ENCODE measurements around the gene FAM89A.

Gene FAM89A

GRCh38 chr1:230982696-230983095 lies 57.4 kb downstream of the FAM89A start:
- Histone ChIP-seq H3K4me2 (ENCODE audit: low read length) (no peak overlapping the region), H3K27ac (no peak overlapping the region), H2AFZ (no peak overlapping the region)

GRCh38 chr1:230979952-230980351 lies 60.1 kb downstream of the FAM89A start:
- peaks cover 3% of the 10 kb centered on the region for H3K79me2 ChIP-seq
- no peak overlapping the region for H2AFZ ChIP-seq
- H3K36me3 ChIP-seq (ENCODE audit: control insufficient read depth, insufficient read depth, low read length) = no peaks in the 10 kb centered on the region
- peaks cover 8% of the 10 kb centered on the region for H3K4me1 ChIP-seq
- H3K27ac ChIP-seq = no peak overlapping the region
- H3K4me3 ChIP-seq (ENCODE audit: low read depth, low read length) = peak overlapping the region; percentile 93
- H3K4me2 ChIP-seq (ENCODE audit: low read length) = peak overlapping the region; percentile 95
- H3K9ac ChIP-seq = no peak overlapping the region
- no peaks in the 10 kb centered on the region for H3K27me3 ChIP-seq (ENCODE audit: control insufficient read depth, insufficient read depth, low read length)
- TF ChIP-seq CTCF (IDR thresholded peaks at IDR 0.05) = no peak
- H3K9me3 ChIP-seq (ENCODE audit: control insufficient read depth, low read length) = no peaks in the 10 kb centered on the region

More at GRCh38 chr1:230982696-230983095, 57.4 kb downstream of the FAM89A start:
- Histone ChIP-seq H3K4me3 (ENCODE audit: low read depth, low read length) (no peak overlapping the region), H3K36me3 (ENCODE audit: control insufficient read depth, insufficient read depth, low read length) (no peaks in the 10 kb centered on the region), H3K27me3 (ENCODE audit: control insufficient read depth, insufficient read depth, low read length) (no peaks in the 10 kb centered on the region), H3K4me1 (peaks cover 5% of the 10 kb centered on the region), H3K9ac (no peak overlapping the region), H3K79me2 (peaks cover 3% of the 10 kb centered on the region), H3K9me3 (ENCODE audit: control insufficient read depth, low read length) (no peaks in the 10 kb centered on the region)
- no peak for TF ChIP-seq CTCF (IDR thresholded peaks at IDR 0.05)

- no peaks in the 10 kb centered on the region for H3K36me3 ChIP-seq (ENCODE audit: control insufficient read depth, insufficient read depth, low read length)
- H3K79me2 ChIP-seq = peaks cover 3% of the 10 kb centered on the region
- H3K9me3 ChIP-seq (ENCODE audit: control insufficient read depth, low read length) = no peaks in the 10 kb centered on the region
- H3K4me3 ChIP-seq (ENCODE audit: low read depth, low read length) = peak overlapping the region; percentile 93
- no peak overlapping the region for H3K27ac ChIP-seq
- no peak overlapping the region for H3K9ac ChIP-seq
- peaks cover 8% of the 10 kb centered on the region for H3K4me1 ChIP-seq
- peak overlapping the region; percentile 55 for H2AFZ ChIP-seq
- peak overlapping the region; percentile 95 for H3K4me2 ChIP-seq (ENCODE audit: low read length)
- TF ChIP-seq CTCF (IDR thresholded peaks at IDR 0.05) = no peak
- no peaks in the 10 kb centered on the region for H3K27me3 ChIP-seq (ENCODE audit: control insufficient read depth, insufficient read depth, low read length)
These were observed 60.7 kb downstream of the FAM89A start for GRCh38 chr1:230979389-230979716.

GRCh38 chr1:230978491-230979388 lies 61.3 kb downstream of the FAM89A start, which contains the start of the genes ARV1 and TTC13:
ARV1 (plus strand) TSS chr1:230979094; CDS start chr1:230979106, 12 bp downstream.
TTC13 (minus strand) TSS chr1:230978861; CDS start chr1:230978830, 31 bp downstream.
- Histone ChIP-seq H3K27ac (peak within 1 kb of the TSS; percentile 30), H3K79me2 (peaks cover 6% of the 10 kb centered on the region), H2AFZ (peak within 1 kb of the TSS; percentile 75), H3K4me1 (peaks cover 8% of the 10 kb centered on the region), H3K9ac (no peak within 1 kb of the TSS), H3K4me2 (ENCODE audit: low read length) (peak within 1 kb of the TSS; percentile 95), H3K36me3 (ENCODE audit: control insufficient read depth, insufficient read depth, low read length) (no peaks in the 10 kb centered on the region), H3K9me3 (ENCODE audit: control insufficient read depth, low read length) (no peaks in the 10 kb centered on the region), H3K27me3 (ENCODE audit: control insufficient read depth, insufficient read depth, low read length) (no peaks in the 10 kb centered on the region), H3K4me3 (ENCODE audit: low read depth, low read length) (peak within 1 kb of the TSS; percentile 93)
- no peak for TF ChIP-seq CTCF (IDR thresholded peaks at IDR 0.05)

Data from parathyroid adenoma (tissue), 2 donors.